Central memory CD4-positive, alpha-beta T cell (primary cell): ENCODE measurements around the gene WWP2.
"Not testable (repeated sequence)": the region's sequence is repeated elsewhere in the genome, so short reads cannot be mapped to it uniquely, and the experiment has no call there.

Experiments
- DNase-seq: peaks from one replicate; pipeline ENCODE4 v3.0.0; 2022
- total RNA-seq, 3 experiments: gene quantifications; one replicate each; lab custom pipeline; 2026; lab: John Stamatoyannopoulos, UW

WWP2 gene
- 68.1 to 104 (median 76.8) reads per million in 3 experiments for total RNA-seq

DNA sequence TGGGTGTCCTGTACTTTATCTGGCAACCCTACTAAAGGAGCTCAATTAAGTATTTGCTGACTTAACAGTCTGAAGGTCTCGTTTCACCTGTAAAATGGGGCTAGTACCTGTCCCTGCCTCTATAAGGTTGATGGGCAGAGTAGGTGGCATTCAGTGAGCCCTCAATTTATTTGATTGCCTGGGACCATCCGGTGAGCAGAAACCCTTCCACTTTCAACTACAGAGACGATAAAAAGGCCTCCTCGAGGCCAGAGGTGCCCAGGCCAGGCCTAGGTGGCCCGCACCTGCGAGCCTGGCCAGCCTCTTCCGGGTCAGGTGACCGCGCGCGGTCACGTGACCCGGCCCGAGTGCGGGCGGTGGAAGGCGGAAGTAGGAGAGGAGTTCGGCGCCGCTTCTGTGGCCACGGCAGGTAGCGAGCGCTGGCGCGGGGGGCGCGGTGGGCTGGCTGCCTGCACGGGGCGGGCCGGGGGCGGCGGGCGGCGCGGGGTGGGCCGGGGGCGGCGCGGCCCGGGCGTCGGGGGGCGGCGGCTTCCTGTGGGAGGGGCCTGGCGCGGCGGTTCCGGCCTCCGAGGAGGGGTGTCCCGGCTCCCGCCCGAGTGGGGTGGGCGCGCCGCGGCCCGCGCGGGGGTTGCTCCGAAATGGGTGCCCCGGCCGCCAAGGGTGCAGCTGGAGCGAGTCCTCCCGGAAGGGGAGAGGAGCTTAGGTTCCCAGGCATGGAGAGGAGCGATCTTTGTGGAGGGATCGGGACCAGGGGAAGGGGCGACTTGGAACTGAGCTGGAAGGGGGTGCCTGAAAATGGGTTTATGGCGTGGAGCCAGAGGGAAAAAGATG is at the start of gene WWP2:
Gene WWP2, plus strand, starts transcription at position 350 of the 831 bp plus-strand sequence. CDS start 24,679 bp downstream, outside the sequence.
- DNase-seq, result peak; percentile 77

DNA sequence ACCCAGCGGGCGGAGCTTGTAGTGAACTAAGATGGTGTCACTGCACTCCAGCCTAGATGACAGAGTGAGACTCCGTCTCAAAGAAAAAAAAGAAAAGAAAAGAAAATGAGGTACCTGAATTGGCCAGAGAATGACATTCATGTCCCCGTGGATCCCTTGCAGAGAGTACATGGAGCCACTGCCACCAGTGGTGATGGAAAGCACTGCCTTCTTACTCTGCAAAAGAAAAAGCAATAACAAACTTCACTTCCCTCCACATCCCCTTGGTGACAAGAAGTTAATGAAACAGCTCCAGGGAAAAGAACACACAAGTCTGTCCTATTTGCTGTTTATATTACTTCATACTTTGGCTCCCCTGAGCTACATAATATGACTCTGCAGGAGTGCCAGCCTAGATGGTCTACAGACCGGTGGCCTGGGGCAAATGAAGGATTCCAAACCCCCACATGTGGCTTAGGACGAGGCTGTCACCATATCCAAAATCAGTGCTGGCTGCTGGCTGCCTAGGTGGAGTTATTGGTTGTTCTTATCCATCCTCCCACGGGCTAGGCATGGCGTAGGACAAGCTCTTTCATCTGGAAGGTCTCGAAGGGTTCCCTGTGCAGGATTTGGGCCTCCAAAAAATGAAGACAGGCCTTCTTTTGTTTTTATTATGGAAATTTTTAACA is 49.1 kb upstream of the WWP2 start:
- no peak for DNase-seq

- no peak for DNase-seq
These were observed 45.1 kb upstream of the WWP2 start for GRCh38 chr16:69717066-69717465.

DNA sequence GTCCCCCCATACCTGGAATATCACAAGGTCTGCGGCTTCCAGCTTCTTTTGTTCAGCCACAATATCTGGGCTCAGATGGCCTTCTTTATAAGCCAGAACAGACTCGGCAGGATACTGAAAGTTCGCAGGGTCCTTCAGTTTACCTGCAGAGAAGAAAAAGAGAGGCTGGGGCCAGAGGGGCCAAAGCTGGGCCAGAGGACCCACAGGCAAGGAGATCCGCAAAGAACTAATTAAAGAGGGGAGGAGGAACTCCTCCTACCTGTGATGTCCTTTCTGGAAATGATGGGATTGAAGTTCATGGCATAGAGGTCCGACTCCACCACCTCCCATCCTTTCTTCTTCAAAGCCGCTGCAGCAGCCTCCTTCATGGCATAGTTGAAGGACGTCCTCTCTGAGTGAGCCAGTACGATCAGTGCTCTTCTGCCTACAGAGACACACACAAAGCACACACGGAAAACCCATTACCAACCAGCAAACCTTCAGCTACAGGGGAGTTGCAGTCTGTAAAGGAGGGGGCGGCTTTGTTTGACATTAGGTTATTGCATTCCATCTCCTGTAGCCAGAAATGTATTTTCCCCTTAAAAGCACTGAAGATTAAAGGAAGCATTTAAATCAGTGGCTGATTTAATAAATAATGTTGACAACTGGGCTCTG is 43.9 kb upstream of the WWP2 start:
- no peak for DNase-seq

- DNase-seq, result no peak
These were observed 41.2 kb upstream of the WWP2 start for GRCh38 chr16:69720822-69721430.

GRCh38 chr16:69721441-69721957 is 40.6 kb upstream of the WWP2 start:
- DNase-seq, result no peak

DNA sequence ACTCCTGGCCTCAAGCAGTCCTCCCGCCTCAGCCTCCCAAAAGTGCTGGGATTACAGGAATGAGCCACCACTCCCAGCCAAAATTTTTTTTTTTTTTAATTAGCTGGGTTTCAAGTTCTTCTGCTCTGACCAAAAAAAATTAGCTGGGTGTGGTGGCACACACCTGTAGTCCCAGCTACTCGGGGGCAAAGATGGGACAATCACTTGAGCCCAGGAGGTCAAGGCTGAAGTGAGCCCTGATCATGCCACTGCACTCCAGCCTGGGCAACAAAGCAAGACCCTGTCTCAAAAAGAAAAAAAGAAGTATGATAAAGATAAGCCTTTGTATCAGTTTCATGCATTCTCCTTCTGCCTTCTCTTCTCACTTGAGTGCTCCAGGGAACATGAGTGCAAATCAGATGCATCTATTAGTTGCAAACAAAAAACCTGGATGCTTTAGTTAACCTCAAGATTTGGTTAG is 37.7 kb upstream of the WWP2 start:
- DNase-seq, result no peak

DNA sequence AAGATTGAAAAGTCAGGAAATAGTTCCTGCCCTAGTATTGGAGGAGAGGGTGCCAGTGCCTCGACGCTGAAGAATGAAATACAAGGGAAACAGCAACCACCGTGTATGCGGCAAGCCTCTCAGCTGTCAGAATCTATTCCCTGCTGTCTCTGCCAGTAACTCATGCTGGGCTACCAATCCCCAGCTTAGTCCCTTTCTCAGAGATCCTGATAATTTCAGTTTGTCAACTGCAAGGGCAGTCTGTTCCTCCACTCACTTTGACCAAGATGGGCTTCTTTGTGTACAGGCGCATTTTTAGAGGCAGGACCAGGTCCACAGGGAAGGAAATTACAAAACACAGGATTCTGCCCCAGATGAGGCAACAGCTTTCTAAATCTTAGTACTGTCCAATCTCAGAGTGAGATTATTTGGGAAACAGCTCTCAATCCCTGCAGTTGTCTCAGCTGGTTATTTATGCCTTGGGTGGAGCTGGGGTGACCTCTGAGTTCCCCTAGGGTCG is 37.1 kb upstream of the WWP2 start:
- DNase-seq, result no peak

DNA sequence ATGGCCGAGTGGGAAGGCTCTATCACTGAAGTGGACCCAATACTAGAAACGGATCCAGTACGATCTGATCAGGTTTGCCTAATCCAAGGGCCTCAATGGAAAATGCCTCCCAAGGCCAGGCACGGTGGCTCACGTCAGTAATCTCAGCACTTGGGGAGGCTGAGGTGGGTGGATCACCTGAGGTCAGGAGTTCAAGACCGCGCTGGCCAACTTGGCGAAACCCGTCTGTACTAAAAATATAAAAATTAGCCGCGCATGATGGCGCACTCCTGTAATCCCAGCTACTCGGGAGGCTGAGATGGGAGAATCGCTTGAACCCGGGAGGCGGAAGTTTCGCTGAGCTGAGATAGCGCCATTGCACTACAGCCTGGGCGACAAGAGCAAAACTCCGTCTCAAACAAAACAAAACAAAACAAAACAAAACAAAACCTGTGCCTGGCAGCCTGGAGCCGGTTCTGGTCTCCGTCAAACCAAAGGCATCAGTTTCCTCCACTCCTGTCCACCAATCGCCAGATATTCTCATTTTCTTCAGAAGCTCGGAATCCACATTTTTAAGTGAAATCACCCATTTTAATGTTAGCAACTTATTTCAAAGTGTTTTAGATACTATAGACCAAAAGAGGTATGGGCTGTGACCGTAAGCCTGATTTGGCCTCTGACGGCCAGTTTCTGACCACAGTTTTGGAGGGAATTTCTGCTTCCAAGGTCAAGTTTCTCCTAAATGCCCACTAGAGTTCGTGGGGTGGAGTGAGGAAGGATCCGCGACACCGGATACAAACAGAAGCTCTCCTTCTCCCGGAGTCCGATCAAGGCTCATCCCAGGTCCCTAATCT is 36.4 kb upstream of the WWP2 start:
- DNase-seq, result no peak

GRCh38 chr16:69726313-69727060 is 35.6 kb upstream of the WWP2 start, which contains the start of gene NQO1:
Gene NQO1 (minus strand): TSS chr16:69726560. CDS start chr16:69726439, 121 bp downstream.
- peak; percentile 81 for DNase-seq

- DNase-seq, result no peak
These were observed 34.2 kb upstream of the WWP2 start for GRCh38 chr16:69727916-69728270.

GRCh38 chr16:69729030-69729429 is 33.1 kb upstream of the WWP2 start:
- DNase-seq, result not testable (repeated sequence)

GRCh38 chr16:69731280-69731679 is 30.9 kb upstream of the WWP2 start:
- not testable (repeated sequence) for DNase-seq

GRCh38 chr16:69732101-69732500 is 30.0 kb upstream of the WWP2 start:
- no peak for DNase-seq

DNA sequence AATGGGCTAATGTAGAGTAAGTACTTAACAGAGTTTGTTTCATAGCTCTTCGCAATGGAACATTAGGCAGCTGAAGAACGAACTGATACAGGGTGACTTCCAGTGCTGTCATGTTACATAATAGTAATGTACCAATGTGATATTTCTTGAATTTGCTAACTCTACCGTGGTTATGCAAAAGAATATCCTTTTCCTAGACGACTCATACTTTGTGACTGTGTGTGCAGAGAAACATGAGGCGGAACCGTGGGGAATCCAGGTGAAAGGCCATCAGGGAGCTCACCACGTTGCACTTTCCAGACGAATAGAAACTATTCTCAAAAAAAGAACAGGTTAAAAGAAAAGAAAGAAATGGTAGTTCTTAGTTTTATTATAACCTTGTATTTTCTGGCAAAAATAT is 20.6 kb upstream of the WWP2 start:
- DNase-seq, result no peak

- no peak for DNase-seq
These were observed 19.9 kb upstream of the WWP2 start for GRCh38 chr16:69741951-69742904.

GRCh38 chr16:69744363-69745231 is 17.5 kb upstream of the WWP2 start:
- DNase-seq, result no peak

DNA sequence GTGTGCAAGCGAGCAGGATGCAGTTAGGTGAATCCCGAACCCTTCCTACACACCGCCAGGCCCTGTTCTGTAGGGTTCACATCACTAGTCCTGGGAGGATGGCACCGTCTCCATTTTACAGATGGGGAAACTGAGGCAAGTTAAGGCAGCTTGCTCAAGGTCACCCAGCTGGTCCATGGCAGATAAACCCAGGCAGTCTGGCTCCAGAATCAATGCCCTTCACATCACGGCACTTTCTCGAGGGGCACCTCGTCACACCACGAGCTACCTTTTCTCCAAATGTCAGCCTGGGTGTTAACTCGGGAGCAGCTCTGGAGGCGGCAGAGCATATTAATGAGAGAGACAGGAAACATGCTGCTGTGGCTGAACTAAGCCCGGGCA is 16.9 kb upstream of the WWP2 start:
- no peak for DNase-seq

DNA sequence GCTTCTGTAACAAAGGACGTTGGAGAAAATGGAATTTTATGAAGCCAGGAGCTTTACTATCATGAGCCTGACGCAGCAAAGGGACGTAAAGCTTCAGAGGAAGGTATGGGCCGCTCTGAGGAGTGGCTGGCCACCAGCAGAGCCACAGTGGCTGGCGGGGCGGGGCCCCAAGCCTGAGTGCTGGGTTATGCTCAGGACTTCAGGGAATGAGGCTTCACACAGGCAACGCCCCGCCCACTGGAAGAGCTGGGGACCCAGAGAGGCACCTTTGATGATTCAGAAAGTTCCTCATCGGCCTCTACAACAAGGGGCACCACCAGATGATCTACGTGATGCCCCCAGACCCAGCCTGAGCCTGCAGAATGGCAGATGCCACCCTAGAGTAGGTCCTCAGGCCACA is 16.2 kb upstream of the WWP2 start:
- DNase-seq, result no peak
